ENCODE data around the gene EFNB2. TPM values are rescaled to one million over a fixed set of nuclear protein-coding genes. Genes with fewer than 3 reads are reported as not detected.

Gene EFNB2
- total and polyA plus RNA-seq, 2 of the 8 experiments (the other 6 are each of a cell fraction or from before 2014, with no cell fraction given), result 8.2 to 12.0 TPM

DNA sequence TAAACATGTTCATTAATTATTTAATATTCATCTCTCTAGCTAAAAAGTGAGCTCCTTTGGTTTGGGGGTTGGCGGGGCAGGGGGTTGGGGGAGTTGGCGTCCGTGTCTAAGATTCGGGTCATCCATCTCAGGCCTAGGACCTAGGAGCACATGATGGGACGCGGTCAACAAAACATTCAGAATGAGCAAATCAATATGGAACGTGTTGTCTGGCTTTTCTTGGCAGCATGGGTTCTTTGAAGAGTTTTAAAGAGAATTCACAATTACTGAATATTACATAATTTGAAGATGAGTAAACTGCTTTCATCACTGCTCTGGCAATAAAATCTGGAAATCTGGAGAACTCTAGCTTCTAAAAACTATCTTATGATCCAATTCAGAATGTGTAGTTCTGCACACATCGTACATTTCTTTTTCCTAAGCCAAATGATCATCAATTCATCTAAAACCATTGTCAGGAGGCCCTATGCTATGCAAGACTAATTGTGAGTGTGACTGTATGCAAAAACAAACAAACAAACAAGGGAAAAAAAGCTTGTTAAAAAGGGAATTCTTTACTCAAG is 37.9 kb upstream of the EFNB2 start:
- TF ChIP-seq, protein P1, sequence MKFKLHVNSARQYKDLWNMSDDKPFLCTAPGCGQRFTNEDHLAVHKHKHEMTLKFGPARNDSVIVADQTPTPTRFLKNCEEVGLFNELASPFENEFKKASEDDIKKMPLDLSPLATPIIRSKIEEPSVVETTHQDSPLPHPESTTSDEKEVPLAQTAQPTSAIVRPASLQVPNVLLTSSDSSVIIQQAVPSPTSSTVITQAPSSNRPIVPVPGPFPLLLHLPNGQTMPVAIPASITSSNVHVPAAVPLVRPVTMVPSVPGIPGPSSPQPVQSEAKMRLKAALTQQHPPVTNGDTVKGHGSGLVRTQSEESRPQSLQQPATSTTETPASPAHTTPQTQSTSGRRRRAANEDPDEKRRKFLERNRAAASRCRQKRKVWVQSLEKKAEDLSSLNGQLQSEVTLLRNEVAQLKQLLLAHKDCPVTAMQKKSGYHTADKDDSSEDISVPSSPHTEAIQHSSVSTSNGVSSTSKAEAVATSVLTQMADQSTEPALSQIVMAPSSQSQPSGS (IDR thresholded peaks at IDR 0.05; ENCODE audit: low read length), result no peak
- no peak for TF ChIP-seq USF2 (IDR thresholded peaks at IDR 0.05; ENCODE audit: low read length)
- TF ChIP-seq CBX8 (IDR thresholded peaks at IDR 0.05; ENCODE audit: borderline replicate concordance, low read depth, low read length), result no peak
- TF ChIP-seq SUZ12 (IDR thresholded peaks at IDR 0.05; ENCODE audit: low read length), result no peak
- no peak for TF ChIP-seq YY1 (IDR thresholded peaks at IDR 0.05; ENCODE audit: low read depth, low read length)
- TF ChIP-seq EZH2 (IDR thresholded peaks at IDR 0.05; ENCODE audit: low read depth, low read length, severe bottlenecking), result no peak
- no peak for TF ChIP-seq FOSL1 (IDR thresholded peaks at IDR 0.05; ENCODE audit: insufficient read depth, low read depth, low read length)
- H3K9me3 ChIP-seq (ENCODE audit: insufficient read depth in 2 of 2, low read depth in 1 of 2, low read length in 1 of 2), result no peaks in the 10 kb centered on the region
- 87% methylated on average over 8 of the region's 8 CpGs; no CpG with 5 or more reads in 1 of the 2 experiments for WGBS, 2 experiments (ENCODE audit: extremely low coverage in 1 of 2, insufficient coverage in 1 of 2, insufficient read length in 1 of 2, insufficient replicate concordance in 2 of 2, low coverage in 1 of 2, low lambda C conversion rate in 2 of 2, missing lambda C conversion rate in 1 of 2)

More for the DNA sequence above, 37.9 kb upstream of the EFNB2 start:
- no peak overlapping the region for H2BK20ac ChIP-seq (ENCODE audit: low read length)
- no peaks in the 10 kb centered on the region for H3K23me2 ChIP-seq (ENCODE audit: low read depth, low read length)
- no peak overlapping the region for H3K18ac ChIP-seq (ENCODE audit: extremely low read depth, low read length)
- H3K79me2 ChIP-seq (ENCODE audit: control insufficient read depth in 1 of 2, insufficient read depth in 2 of 2, low read length in 2 of 2), result peaks cover 0 to 10% of the 10 kb centered on the region in 2 experiments; a peak in 1 of 4 replicates
- no peak overlapping the region for H2AFZ ChIP-seq (ENCODE audit: low read length)
- no peak overlapping the region for H3K9ac ChIP-seq (replicated peaks in 1 of 4; ENCODE audit: extremely low read depth in 1 of 4, low read depth in 3 of 4, low read length in 3 of 4)
- no peak overlapping the region for H2AK5ac ChIP-seq (ENCODE audit: low read depth, low read length)
- ChIA-PET CTCF (ENCODE audit: partially characterized antibody) (interaction anchor here (0.8 kb wide), 1 partner anchor 545 kb away, joined by 3 read pairs; no protein-coding TSS in a partner anchor), POLR2A (ENCODE audit: partially characterized antibody) (interaction anchor here (0.6 to 0.9 kb wide), 2 partner anchors 15 to 20 kb away, joined by 3 read pairs; no protein-coding TSS in a partner anchor)
- H3K23ac ChIP-seq (ENCODE audit: insufficient read length), result no peak overlapping the region
- H4K8ac ChIP-seq (ENCODE audit: extremely low read depth, insufficient read depth, low read length), result no peak overlapping the region
- no peak overlapping the region for H2BK5ac ChIP-seq (ENCODE audit: low read depth, low read length)
- no peak overlapping the region for H3K4me2 ChIP-seq (ENCODE audit: insufficient read depth in 1 of 2, low read depth in 2 of 2, low read length in 2 of 2)
- H3K4ac ChIP-seq (replicated peaks; ENCODE audit: insufficient read length, low read depth, low read length), result no peak overlapping the region
- no peak overlapping the region for H4K5ac ChIP-seq (ENCODE audit: insufficient read length, low read depth, low read length)
- H3K27ac ChIP-seq (ENCODE audit: low read depth, low read length), result no peak overlapping the region
- no peaks in the 10 kb centered on the region for H3K79me1 ChIP-seq (ENCODE audit: low read depth, low read length)
- H2BK12ac ChIP-seq (ENCODE audit: low read depth, low read length), result no peak overlapping the region
- H4K91ac ChIP-seq (replicated peaks; ENCODE audit: insufficient read length, low read length), result no peak overlapping the region
- no peaks in the 10 kb centered on the region for H3K36me3 ChIP-seq (ENCODE audit: control insufficient read depth in 2 of 4, insufficient read depth in 4 of 4, low read length in 3 of 4)
- H3K56ac ChIP-seq (replicated peaks; ENCODE audit: insufficient read length, low read depth, low read length), result no peak overlapping the region
- no peak overlapping the region for H2BK120ac ChIP-seq (replicated peaks; ENCODE audit: low read depth, low read length)
- no peaks in the 10 kb centered on the region for H4K20me1 ChIP-seq (replicated peaks in 1 of 2; ENCODE audit: control insufficient read depth in 1 of 2, insufficient read depth in 2 of 2, low read length in 2 of 2)
- no peaks in the 10 kb centered on the region for H3K27me3 ChIP-seq (replicated peaks in 1 of 4; ENCODE audit: control insufficient read depth in 3 of 4, extremely low read depth in 1 of 4, insufficient read depth in 3 of 4, low read length in 3 of 4)
- DNase-seq (ENCODE audit: low read depth in 1 of 2, low spot score in 2 of 2), result no peak
- no peak overlapping the region for H2BK15ac ChIP-seq (ENCODE audit: low read length)
- no peak for FAIRE-seq
- no peak overlapping the region for H3K4me3 ChIP-seq (ENCODE audit: extremely low read depth in 1 of 4, insufficient read depth in 2 of 4, low read depth in 3 of 4, low read length in 4 of 4)
- peaks cover 0 to 11% (median 4%) of the 10 kb centered on the region in 4 experiments; a peak in 4 of 7 replicates for H3K4me1 ChIP-seq (replicated peaks in 1 of 4; ENCODE audit: control insufficient read depth in 3 of 4, insufficient read depth in 4 of 4, low read length in 3 of 4)
- no peak overlapping the region for H3K14ac ChIP-seq (ENCODE audit: insufficient read length)

Measured in H1 (cell line).